ENCODE results near the gene RELL2.

The RELL2 gene

GRCh38 chr5:141681295-141681694 is 44.5 kb downstream of the RELL2 start:
- no peak for DNase-seq

- no peak for DNase-seq
These were observed 45.2 kb downstream of the RELL2 start, which contains the start of gene ARAP3 for GRCh38 chr5:141681695-141682641. Gene ARAP3, minus strand, starts transcription at chr5:141682230. Its CDS starts 1,744 bp downstream, at chr5:141680486.

GRCh38 chr5:141683596-141684141 is 46.9 kb downstream of the RELL2 start:
- no peak for DNase-seq

DNA sequence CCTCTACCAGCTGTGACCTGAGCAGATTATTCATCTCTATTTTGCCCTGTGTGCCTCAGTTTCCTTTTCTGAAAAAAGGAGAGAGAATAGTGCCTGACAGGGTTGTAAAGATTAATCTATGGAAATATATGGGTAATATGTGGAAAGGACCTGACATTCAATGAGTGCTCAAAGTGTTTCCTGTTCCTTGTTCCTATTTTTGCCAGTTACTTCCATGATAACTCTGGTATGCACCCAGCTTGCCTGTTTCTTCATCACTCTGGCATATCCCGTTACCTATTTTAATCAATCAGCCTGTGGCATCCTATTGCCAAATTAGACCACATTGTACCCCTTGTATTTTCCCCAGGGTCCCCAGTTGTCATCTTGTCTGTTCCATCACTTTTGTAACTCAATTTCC is 48.8 kb downstream of the RELL2 start:
- DNase-seq, result no peak

- no peak for DNase-seq
These were observed 50.0 kb downstream of the RELL2 start for GRCh38 chr5:141686648-141687416.
